WERI-Rb-1 (cell line): ENCODE results near the gene SIPA1L2.

Experiments
- DNase-seq: peaks from one replicate; pipeline ENCODE4 v3.0.0-alpha.2; 2020
- H3K27ac ChIP-seq: fragments of 250-450 bp; sonication (Bioruptor Pico); 2 replicates; pipeline ENCODE4 v1.5.1; 2020; ENCODE audit warnings: mild to moderate bottlenecking, moderate library complexity
- H3K27me3 ChIP-seq: fragments of 250-450 bp; sonication (Bioruptor Pico); 2 replicates; pipeline ENCODE4 v1.5.1; 2021; ENCODE audit warnings: mild to moderate bottlenecking, low read depth, moderate library complexity; ENCODE audit not compliant: insufficient read depth, severe bottlenecking
- H3K36me3 ChIP-seq: fragments of 250-450 bp; sonication (Bioruptor Pico); 2 replicates; pipeline ENCODE4 v1.5.1; 2020; ENCODE audit warnings: mild to moderate bottlenecking, moderate library complexity
- H3K4me3 ChIP-seq: 2 replicates; pipeline ENCODE4 v1.5.1; 2011; ENCODE audit warnings: low read depth, mild to moderate bottlenecking, control low read depth, low read length
- H3K9me3 ChIP-seq: fragments of 250-450 bp; sonication (Bioruptor Pico); 2 replicates; pipeline ENCODE4 v1.5.1; 2021; ENCODE audit warnings: mild to moderate bottlenecking, moderate library complexity; ENCODE audit not compliant: severe bottlenecking
- CTCF ChIP-seq: IDR thresholded peaks from 2 replicates; pipeline ENCODE4 v1.5.1; 2011; ENCODE audit warnings: low read depth, mild to moderate bottlenecking, control low read depth, inconsistent platforms, low read length

Gene SIPA1L2

GRCh38 chr1:232599178-232600041 is 30.5 kb downstream of the SIPA1L2 start:
- H3K9me3 ChIP-seq, result no peaks in the 10 kb centered on the region
- TF ChIP-seq CTCF, result no peak
- no peak for DNase-seq
- H3K27ac ChIP-seq, result no peak overlapping the region
- H3K27me3 ChIP-seq, result no peaks in the 10 kb centered on the region
- H3K36me3 ChIP-seq, result no peaks in the 10 kb centered on the region
- no peak overlapping the region for H3K4me3 ChIP-seq

DNA sequence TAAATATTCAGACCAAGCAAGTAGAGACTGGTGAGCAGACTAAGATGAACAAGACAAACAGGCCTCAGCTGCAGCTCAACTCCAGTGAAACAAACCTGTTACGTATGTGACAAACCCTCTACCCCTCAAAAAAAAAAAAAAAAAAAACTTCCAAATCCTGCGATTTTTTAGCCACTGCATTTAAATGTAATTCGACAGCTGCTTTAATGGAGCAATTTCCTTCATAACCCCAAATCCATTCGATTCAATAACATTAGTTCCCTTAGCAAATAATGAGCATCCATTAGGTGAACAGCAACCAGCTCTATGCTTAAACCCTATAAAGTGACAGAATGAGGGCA is 31.1 kb downstream of the SIPA1L2 start:
- Histone ChIP-seq H3K36me3 (no peaks in the 10 kb centered on the region), H3K4me3 (no peak overlapping the region), H3K27me3 (no peaks in the 10 kb centered on the region), H3K27ac (no peak overlapping the region), H3K9me3 (no peaks in the 10 kb centered on the region)
- no peak for DNase-seq
- TF ChIP-seq CTCF, result no peak

DNA sequence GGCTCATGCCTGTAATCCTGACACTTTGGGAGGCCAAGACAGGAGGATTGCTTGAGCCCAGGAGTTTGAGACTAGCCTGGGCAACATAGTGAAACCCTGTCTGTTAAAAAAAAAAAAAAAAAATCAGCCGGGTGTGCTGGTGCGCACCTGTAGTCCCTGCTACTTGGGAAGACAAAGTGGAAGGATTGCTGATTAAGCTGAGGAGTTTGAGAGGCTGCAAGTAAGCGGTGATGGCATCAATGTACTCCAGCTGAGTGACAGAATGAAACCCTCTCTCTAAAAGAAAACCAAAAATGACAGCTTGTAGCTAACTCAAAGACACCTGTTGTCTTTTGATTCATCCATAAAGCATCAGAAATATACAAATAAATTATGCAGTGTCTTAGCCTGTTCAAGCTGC is 31.8 kb downstream of the SIPA1L2 start:
- no peak overlapping the region for H3K27ac ChIP-seq
- DNase-seq, result no peak

GRCh38 chr1:232597721-232598120 is 32.2 kb downstream of the SIPA1L2 start:
- no peak overlapping the region for H3K27ac ChIP-seq
- H3K4me3 ChIP-seq, result no peak overlapping the region
- H3K36me3 ChIP-seq, result no peaks in the 10 kb centered on the region
- no peaks in the 10 kb centered on the region for H3K27me3 ChIP-seq
- DNase-seq, result no peak
- TF ChIP-seq CTCF, result no peak
- no peaks in the 10 kb centered on the region for H3K9me3 ChIP-seq

More for the DNA sequence above, 31.8 kb downstream of the SIPA1L2 start:
- no peak for TF ChIP-seq CTCF
- H3K4me3 ChIP-seq, result no peak overlapping the region
- H3K36me3 ChIP-seq, result no peaks in the 10 kb centered on the region
- H3K27me3 ChIP-seq, result no peaks in the 10 kb centered on the region
- no peaks in the 10 kb centered on the region for H3K9me3 ChIP-seq

DNA sequence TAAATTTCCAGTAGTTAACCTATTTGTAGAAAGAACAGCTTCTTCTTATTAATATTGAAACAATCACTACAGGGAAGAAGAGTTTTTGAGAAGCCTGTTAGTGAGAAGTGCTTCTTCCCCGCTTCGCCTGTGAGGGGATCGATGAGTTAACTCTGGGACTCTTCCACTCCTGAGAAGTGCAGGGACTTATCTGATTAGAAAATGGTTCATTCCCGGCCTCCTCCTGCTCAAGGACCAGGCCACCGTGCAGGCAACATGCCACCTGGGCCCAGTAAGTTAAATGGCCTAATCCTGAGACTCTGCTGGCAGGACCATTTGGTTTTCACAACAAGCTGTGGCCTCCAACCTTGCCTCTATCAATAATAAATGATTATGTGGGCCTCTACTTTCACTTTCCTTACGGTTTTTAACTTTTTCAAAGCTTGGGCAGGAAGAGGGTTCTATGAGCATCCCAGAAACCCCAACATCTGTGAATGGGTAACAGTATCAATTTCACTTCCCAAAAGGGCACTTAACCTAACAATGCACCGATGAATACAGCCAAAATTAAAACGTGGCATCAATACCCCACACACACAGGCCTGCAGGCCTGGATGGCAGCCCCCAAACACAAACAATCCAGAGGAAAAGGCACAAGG is 33.1 kb downstream of the SIPA1L2 start:
- TF ChIP-seq CTCF, result no peak
- H3K27ac ChIP-seq, result no peak overlapping the region
- no peaks in the 10 kb centered on the region for H3K9me3 ChIP-seq
- DNase-seq, result peak; percentile 47
- H3K27me3 ChIP-seq, result no peaks in the 10 kb centered on the region
- no peak overlapping the region for H3K4me3 ChIP-seq
- no peaks in the 10 kb centered on the region for H3K36me3 ChIP-seq
